ENCODE results near the gene PGAP2.

GRCh38 chr11:3824714-3825472 is 16.5 kb downstream of the PGAP2 start:
- TF ChIP-seq CTCF (IDR thresholded peaks at IDR 0.05) (peak; percentile 89), ZFX (IDR thresholded peaks at IDR 0.05; ENCODE audit: borderline replicate concordance) (no peak)

Measured in 22Rv1 (cell line).